SK-N-SH (cell line): Measurements from ENCODE around the gene TPSB2. TPM values are rescaled to one million over a fixed set of nuclear protein-coding genes. Genes with fewer than 3 reads are reported as not detected.
"Not testable (repeated sequence)": the region's sequence is repeated elsewhere in the genome, so short reads cannot be mapped to it uniquely, and the experiment has no call there.

Experiments
- CTCF ChIA-PET: fragments of 300-600, 350-600 bp; formaldehyde crosslinking; extraction: SDS; loops from one replicate; lab custom pipeline; 2021; lab: Yijun Ruan, JAX
- POLR2A ChIA-PET: fragments of 350-600 bp; sonication (Branson Sonifier 250); formaldehyde crosslinking; extraction: SDS; loops from one replicate; lab custom pipeline; 2020; ENCODE audit warnings: antibody characterized with exemption, inconsistent platforms; lab: Yijun Ruan, JAX
- DNase-seq: peaks from one replicate; pipeline ENCODE4 v3.0.0; 2012
- H2AFZ ChIP-seq: fragments of 200-600 bp; sonication (generic); 2 replicates; pipeline ENCODE4 v1.8.1; 2016; ENCODE audit warnings: antibody characterized with exemption, mild to moderate bottlenecking, low read depth
- H3F3A ChIP-seq: fragments of 200-600 bp; sonication (generic); replicated peaks from 2 replicates; pipeline ENCODE3; 2016; ENCODE audit warnings: antibody characterized with exemption, mild to moderate bottlenecking; ENCODE audit not compliant: insufficient read depth
- H3K27ac ChIP-seq, 2 experiments: fragments of 200-500 bp in 1 of 2; fragments of 200-600 bp in 1 of 2; sonication (Bioruptor generic) in 1 of 2; sonication (generic), shearing (Covaris generic) in 1 of 2; 2 replicates each; pipeline versions ENCODE4 v1.5.1 to v1.6.1; 2014 to 2016; ENCODE audit warnings: low read depth in 2 of 2, inconsistent platforms in 1 of 2, low read length in 1 of 2, mild to moderate bottlenecking in 1 of 2, mixed read lengths in 1 of 2
- H3K27me3 ChIP-seq: fragments of 200-600 bp; sonication (generic), shearing (Covaris generic); 2 replicates; pipeline ENCODE4 v1.6.1; 2016; ENCODE audit warnings: mixed run types; ENCODE audit not compliant: insufficient read depth
- H3K36me3 ChIP-seq, 2 experiments: fragments of 200-500 bp in 1 of 2; fragments of 200-600 bp in 1 of 2; sonication (Bioruptor generic) in 1 of 2; sonication (generic) in 1 of 2; replicated peaks in 1 of 2; 2 replicates each; pipeline versions ENCODE3 to v1.5.1; 2014 to 2016; ENCODE audit warnings: low read length in 1 of 2, mild to moderate bottlenecking in 1 of 2; ENCODE audit not compliant: insufficient read depth in 2 of 2, control insufficient read depth in 1 of 2
- H3K4me1 ChIP-seq, 2 experiments: fragments of 200-500 bp in 1 of 2; fragments of 200-600 bp in 1 of 2; sonication (Bioruptor generic) in 1 of 2; sonication (generic), shearing (Covaris generic) in 1 of 2; 2 replicates each; pipeline versions ENCODE4 v1.5.1 to v1.6.1; 2014 to 2016; ENCODE audit warnings: low read depth in 1 of 2, low read length in 1 of 2, mixed run types in 1 of 2; ENCODE audit not compliant: insufficient read depth in 2 of 2, control insufficient read depth in 1 of 2
- H3K4me2 ChIP-seq: fragments of 200-600 bp; sonication (generic), shearing (Covaris generic); 2 replicates; pipeline ENCODE4 v1.6.1; 2017; ENCODE audit warnings: mixed run types
- H3K4me3 ChIP-seq, 2 experiments: fragments of 200-500 bp in 1 of 2; fragments of 200-600 bp in 1 of 2; sonication (Bioruptor generic) in 1 of 2; sonication (generic), shearing (Covaris generic) in 1 of 2; 2 replicates each; pipeline versions ENCODE4 v1.5.1 to v1.8.1; 2014 to 2016; ENCODE audit warnings: low read depth in 2 of 2, inconsistent platforms in 1 of 2, low read length in 1 of 2, mild to moderate bottlenecking in 1 of 2, mixed read lengths in 1 of 2, moderate library complexity in 1 of 2
- H3K79me2 ChIP-seq: fragments of 200-600 bp; sonication (generic); 2 replicates; pipeline ENCODE4 v1.8.1; 2017; ENCODE audit warnings: mild to moderate bottlenecking; ENCODE audit not compliant: insufficient read depth
- H3K9ac ChIP-seq: fragments of 200-600 bp; sonication (generic); 2 replicates; pipeline ENCODE4 v1.6.1; 2017; ENCODE audit warnings: mixed run types
- H3K9me2 ChIP-seq: fragments of 200-600 bp; sonication (generic); 2 replicates; pipeline ENCODE4 v1.6.1; 2017; ENCODE audit warnings: mixed run types
- H3K9me3 ChIP-seq: fragments of 200-600 bp; sonication (generic); 2 replicates; pipeline ENCODE4 v1.6.1; 2017; ENCODE audit warnings: mixed run types, mild to moderate bottlenecking, moderate library complexity
- H4K20me1 ChIP-seq: fragments of 200-600 bp; sonication (generic); 2 replicates; pipeline ENCODE4 v1.6.1; 2017; ENCODE audit warnings: mild to moderate bottlenecking, mixed run types; ENCODE audit not compliant: insufficient read depth
- CHD2 ChIP-seq: fragments of 150-350 bp; IDR thresholded peaks from 2 replicates; pipeline ENCODE4 v1.6.1; 2018; ENCODE audit warnings: low read length; ENCODE audit not compliant: partially characterized antibody
- ELF1 ChIP-seq: IDR thresholded peaks from 2 replicates; pipeline ENCODE4 v1.4.0; 2012
- EZH2phosphoT487 ChIP-seq: fragments of 200-600 bp; sonication (generic); IDR thresholded peaks from 2 replicates; pipeline ENCODE4 v1.6.1; 2017; ENCODE audit warnings: low read depth, mixed run types, mild to moderate bottlenecking, antibody characterized with exemption, moderate library complexity, borderline replicate concordance
- FOXM1 ChIP-seq: IDR thresholded peaks from 2 replicates; pipeline ENCODE4 v1.4.0; 2012; ENCODE audit warnings: low read depth, mild to moderate bottlenecking
- GATA2 ChIP-seq: sonication (generic); formaldehyde crosslinking; IDR thresholded peaks from 2 replicates; pipeline ENCODE4 v1.5.0; 2020; ENCODE audit warnings: mild to moderate bottlenecking, missing genetic modification reagents
- JUND ChIP-seq: IDR thresholded peaks from 2 replicates; pipeline ENCODE4 v1.4.0; 2012
- MEF2A ChIP-seq: IDR thresholded peaks from 2 replicates; pipeline ENCODE4 v1.4.0; 2012; ENCODE audit warnings: low read depth, borderline replicate concordance
- RAD21 ChIP-seq: IDR thresholded peaks from 2 replicates; pipeline ENCODE4 v1.6.1; 2012; ENCODE audit warnings: mild to moderate bottlenecking, low read length
- RCOR1 ChIP-seq: fragments of 150-350 bp; IDR thresholded peaks from 2 replicates; pipeline ENCODE4 v1.6.1; 2017; ENCODE audit warnings: antibody characterized with exemption, low read length
- REST ChIP-seq: IDR thresholded peaks from 2 replicates; pipeline ENCODE4 v1.6.1; 2012; ENCODE audit warnings: mild to moderate bottlenecking, low read depth, low read length, moderate library complexity
- SIN3A ChIP-seq: IDR thresholded peaks from 2 replicates; pipeline ENCODE4 v1.6.1; 2012; ENCODE audit warnings: low read depth, mild to moderate bottlenecking, low read length, moderate library complexity, borderline replicate concordance
- TAF1 ChIP-seq: IDR thresholded peaks from 2 replicates; pipeline ENCODE4 v1.6.1; 2012; ENCODE audit warnings: low read depth, mild to moderate bottlenecking, low read length, moderate library complexity, borderline replicate concordance
- TEAD4 ChIP-seq: IDR thresholded peaks from 2 replicates; pipeline ENCODE4 v1.4.0; 2012; ENCODE audit warnings: mild to moderate bottlenecking, borderline replicate concordance; ENCODE audit not compliant: insufficient read depth
- USF2 ChIP-seq: fragments of 150-350 bp; IDR thresholded peaks from 2 replicates; pipeline ENCODE4 v1.6.1; 2017; ENCODE audit warnings: antibody characterized with exemption, low read length, low read depth, borderline replicate concordance
- WGBS: methylation state at CpG from one replicate; pipeline ENCODE4 v1.1.6; 2017; ENCODE audit warnings: low lambda C conversion rate; 5-methylcytosine and 5-hydroxymethylcytosine counted together
- polyA plus RNA-seq, 3 experiments: library from polyadenylated mRNA; depleted of rRNA; stranded (reverse); fragments of >200 nt; gene quantifications; 2 replicates each; pipeline ENCODE4 v1.2.3, GENCODE V29; 2012
- TF ChIP-seq, protein P1 (sequence below): IDR thresholded peaks from 2 replicates; pipeline ENCODE4; 2012
- TF ChIP-seq, protein P2 (sequence below): IDR thresholded peaks from 2 replicates; pipeline ENCODE4 v1.4.0; 2012; ENCODE audit warnings: low read depth, borderline replicate concordance
- TF ChIP-seq, protein P3 (sequence below): IDR thresholded peaks from 2 replicates; pipeline ENCODE4 v1.4.0; 2012; ENCODE audit warnings: low read depth, borderline replicate concordance
- TF ChIP-seq, protein P4 (sequence below): fragments of 150-350 bp; IDR thresholded peaks from 2 replicates; pipeline ENCODE4 v1.6.1; 2016; ENCODE audit warnings: mild to moderate bottlenecking, low read depth, low read length

TPSB2 gene
- polyA plus RNA-seq, 1 of the 3 experiments (the other 2 are of a cell fraction): not detected

DNA sequence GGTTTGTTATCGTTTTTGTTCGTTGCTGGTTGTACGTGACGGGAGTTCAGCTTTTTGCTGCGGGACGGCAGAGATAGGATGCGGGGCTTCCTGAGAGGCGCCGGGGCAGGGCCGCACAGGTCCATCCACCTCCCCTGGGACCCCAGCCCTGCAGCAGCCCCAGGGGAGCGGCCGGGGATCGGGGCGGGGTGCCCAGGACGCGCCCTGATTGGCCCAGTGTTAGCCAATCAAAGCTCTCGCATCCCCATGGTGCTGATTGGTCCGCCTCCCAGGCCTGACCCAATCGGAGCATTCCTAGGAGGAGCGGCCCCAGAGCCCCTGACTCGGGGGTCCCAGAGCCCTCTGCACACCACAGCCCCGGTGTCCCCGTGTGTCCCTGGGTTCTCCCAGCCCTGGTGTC, 8.9 kb upstream of the TPSB2 start:
- WGBS: 25% methylated on average over 8 of the region's 23 CpGs
- not testable (repeated sequence) for H3K9me3 ChIP-seq, H3K9ac ChIP-seq, H4K20me1 ChIP-seq, H3K4me1 ChIP-seq, H3K27ac ChIP-seq, H3K79me2 ChIP-seq, H3K36me3 ChIP-seq, DNase-seq, H3K9me2 ChIP-seq, H3K27me3 ChIP-seq, H3F3A ChIP-seq
- Histone ChIP-seq H2AFZ (peak overlapping the region; percentile 81; the same call in 1 of the 2 replicates), H3K4me2 (peak overlapping the region; percentile 71), H3K4me3 (peak overlapping the region; percentile 31 to 59; a peak in 3 of 4 replicates)
- ChIA-PET CTCF (interaction anchor here (0.8 kb wide), 1 partner anchor 21 kb away, joined by 3 read pairs; no protein-coding TSS in a partner anchor), POLR2A (interaction anchor here (0.7 kb wide), 1 partner anchor 70 kb away, joined by 3 read pairs; the partner anchor contains the start of gene UBE2I)

DNA sequence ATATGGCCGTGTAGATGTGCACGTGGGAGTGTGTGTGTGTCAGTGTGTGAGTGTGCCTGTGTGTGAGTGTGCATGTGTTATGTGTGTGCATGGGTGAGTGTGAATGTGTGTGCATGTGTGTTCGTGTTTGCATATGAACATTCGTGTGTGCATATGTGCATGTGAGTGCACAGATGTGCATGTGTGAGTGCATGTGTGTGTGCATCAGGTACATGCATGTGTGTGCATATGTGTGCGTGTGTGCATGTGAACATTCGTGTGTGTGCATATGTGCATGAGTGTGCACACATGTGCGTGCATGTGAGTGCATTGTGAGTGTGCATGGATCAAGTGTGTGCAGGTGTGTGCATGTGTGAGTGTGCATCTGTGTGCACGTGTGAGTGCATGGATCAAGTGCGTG, 8.0 kb upstream of the TPSB2 start:
- no peaks in the 10 kb centered on the region for H3K79me2 ChIP-seq
- no peaks in the 10 kb centered on the region for H4K20me1 ChIP-seq
- peaks cover 3% of the 10 kb centered on the region for H3F3A ChIP-seq
- ChIA-PET CTCF (interaction anchor here (0.8 kb wide), 1 partner anchor 21 kb away, joined by 3 read pairs; no protein-coding TSS in a partner anchor), POLR2A (no interaction called here)
- H3K4me3 ChIP-seq: no peak overlapping the region
- H3K9me2 ChIP-seq: no peaks in the 10 kb centered on the region
- H3K9me3 ChIP-seq: no peaks in the 10 kb centered on the region
- H3K4me1 ChIP-seq: no peaks in the 10 kb centered on the region; a peak in 1 of 4 replicates
- H3K27me3 ChIP-seq: peaks cover 9% of the 10 kb centered on the region; the same call in 1 of the 2 replicates
- no peak for DNase-seq
- WGBS: 45% methylated on average over 9 of the region's 9 CpGs
- no peak overlapping the region for H2AFZ ChIP-seq
- H3K4me2 ChIP-seq: no peak overlapping the region
- no peaks in the 10 kb centered on the region for H3K36me3 ChIP-seq
- no peak overlapping the region for H3K27ac ChIP-seq
- H3K9ac ChIP-seq: no peak overlapping the region
- TF ChIP-seq GATA2 (no peak), SIN3A (no peak), USF2 (no peak), MEF2A (no peak), RCOR1 (no peak), ELF1 (no peak), EZH2phosphoT487 (no peak), CHD2 (no peak), JUND (no peak), RAD21 (no peak), REST (no peak), FOXM1 (no peak), TEAD4 (no peak), TAF1 (no peak)
- TF ChIP-seq, protein P1, sequence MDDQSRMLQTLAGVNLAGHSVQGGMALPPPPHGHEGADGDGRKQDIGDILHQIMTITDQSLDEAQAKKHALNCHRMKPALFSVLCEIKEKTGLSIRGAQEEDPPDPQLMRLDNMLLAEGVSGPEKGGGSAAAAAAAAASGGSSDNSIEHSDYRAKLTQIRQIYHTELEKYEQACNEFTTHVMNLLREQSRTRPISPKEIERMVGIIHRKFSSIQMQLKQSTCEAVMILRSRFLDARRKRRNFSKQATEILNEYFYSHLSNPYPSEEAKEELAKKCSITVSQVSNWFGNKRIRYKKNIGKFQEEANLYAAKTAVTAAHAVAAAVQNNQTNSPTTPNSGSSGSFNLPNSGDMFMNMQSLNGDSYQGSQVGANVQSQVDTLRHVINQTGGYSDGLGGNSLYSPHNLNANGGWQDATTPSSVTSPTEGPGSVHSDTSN: no peak
- TF ChIP-seq, protein P2, sequence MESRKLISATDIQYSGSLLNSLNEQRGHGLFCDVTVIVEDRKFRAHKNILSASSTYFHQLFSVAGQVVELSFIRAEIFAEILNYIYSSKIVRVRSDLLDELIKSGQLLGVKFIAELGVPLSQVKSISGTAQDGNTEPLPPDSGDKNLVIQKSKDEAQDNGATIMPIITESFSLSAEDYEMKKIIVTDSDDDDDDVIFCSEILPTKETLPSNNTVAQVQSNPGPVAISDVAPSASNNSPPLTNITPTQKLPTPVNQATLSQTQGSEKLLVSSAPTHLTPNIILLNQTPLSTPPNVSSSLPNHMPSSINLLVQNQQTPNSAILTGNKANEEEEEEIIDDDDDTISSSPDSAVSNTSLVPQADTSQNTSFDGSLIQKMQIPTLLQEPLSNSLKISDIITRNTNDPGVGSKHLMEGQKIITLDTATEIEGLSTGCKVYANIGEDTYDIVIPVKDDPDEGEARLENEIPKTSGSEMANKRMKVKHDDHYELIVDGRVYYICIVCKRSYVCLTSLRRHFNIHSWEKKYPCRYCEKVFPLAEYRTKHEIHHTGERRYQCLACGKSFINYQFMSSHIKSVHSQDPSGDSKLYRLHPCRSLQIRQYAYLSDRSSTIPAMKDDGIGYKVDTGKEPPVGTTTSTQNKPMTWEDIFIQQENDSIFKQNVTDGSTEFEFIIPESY: no peak
- TF ChIP-seq, protein P3, sequence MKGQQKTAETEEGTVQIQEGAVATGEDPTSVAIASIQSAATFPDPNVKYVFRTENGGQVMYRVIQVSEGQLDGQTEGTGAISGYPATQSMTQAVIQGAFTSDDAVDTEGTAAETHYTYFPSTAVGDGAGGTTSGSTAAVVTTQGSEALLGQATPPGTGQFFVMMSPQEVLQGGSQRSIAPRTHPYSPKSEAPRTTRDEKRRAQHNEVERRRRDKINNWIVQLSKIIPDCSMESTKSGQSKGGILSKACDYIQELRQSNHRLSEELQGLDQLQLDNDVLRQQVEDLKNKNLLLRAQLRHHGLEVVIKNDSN: no peak
- TF ChIP-seq, protein P4, sequence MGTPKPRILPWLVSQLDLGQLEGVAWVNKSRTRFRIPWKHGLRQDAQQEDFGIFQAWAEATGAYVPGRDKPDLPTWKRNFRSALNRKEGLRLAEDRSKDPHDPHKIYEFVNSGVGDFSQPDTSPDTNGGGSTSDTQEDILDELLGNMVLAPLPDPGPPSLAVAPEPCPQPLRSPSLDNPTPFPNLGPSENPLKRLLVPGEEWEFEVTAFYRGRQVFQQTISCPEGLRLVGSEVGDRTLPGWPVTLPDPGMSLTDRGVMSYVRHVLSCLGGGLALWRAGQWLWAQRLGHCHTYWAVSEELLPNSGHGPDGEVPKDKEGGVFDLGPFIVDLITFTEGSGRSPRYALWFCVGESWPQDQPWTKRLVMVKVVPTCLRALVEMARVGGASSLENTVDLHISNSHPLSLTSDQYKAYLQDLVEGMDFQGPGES: no peak
